ENCODE data around the gene LRRN3. TPM values are rescaled to one million over a fixed set of nuclear protein-coding genes. Genes with fewer than 3 reads are reported as not detected.

The LRRN3 gene
- total and polyA plus RNA-seq, 2 of the 8 experiments (the other 6 are each of a cell fraction or from before 2014, with no cell fraction given) = 0.20 to 0.32 TPM

DNA sequence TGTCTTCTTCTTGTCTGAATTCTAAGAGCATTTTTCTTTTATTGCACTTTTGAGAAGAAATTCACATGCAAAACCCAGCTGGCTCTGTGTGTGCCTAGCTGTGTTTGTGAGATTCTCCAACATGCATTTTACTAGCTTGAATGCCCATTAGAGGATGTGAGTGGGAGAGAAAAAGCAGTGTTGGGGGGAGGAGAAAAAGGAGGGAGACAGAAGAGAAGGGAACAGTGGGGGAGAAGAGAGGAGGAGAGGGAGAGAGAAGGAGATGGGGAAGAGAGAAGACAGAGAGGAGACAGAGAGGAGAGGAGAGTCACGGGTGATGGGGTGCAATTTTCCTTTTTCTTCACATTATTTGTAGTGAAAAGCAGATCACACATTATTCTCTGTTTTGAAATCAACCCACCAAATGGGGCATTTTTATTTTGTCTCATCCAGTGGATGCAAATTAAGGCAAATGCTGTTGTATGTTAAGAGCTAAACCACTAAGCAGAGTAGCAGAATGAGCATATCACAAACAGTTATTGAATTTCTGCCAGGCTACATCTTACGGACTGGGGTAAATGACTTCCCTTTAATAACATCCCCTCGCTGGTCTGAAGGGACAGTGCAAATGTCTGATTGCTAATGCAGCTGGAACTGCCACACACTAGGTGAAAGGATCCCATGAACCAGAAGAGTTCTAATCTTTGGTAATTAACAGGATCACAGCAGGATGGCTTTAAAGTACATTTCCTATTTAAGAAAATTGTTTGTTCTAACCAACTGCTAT, 849 bp downstream of the LRRN3 start (continued):
- TF ChIP-seq, protein P1, sequence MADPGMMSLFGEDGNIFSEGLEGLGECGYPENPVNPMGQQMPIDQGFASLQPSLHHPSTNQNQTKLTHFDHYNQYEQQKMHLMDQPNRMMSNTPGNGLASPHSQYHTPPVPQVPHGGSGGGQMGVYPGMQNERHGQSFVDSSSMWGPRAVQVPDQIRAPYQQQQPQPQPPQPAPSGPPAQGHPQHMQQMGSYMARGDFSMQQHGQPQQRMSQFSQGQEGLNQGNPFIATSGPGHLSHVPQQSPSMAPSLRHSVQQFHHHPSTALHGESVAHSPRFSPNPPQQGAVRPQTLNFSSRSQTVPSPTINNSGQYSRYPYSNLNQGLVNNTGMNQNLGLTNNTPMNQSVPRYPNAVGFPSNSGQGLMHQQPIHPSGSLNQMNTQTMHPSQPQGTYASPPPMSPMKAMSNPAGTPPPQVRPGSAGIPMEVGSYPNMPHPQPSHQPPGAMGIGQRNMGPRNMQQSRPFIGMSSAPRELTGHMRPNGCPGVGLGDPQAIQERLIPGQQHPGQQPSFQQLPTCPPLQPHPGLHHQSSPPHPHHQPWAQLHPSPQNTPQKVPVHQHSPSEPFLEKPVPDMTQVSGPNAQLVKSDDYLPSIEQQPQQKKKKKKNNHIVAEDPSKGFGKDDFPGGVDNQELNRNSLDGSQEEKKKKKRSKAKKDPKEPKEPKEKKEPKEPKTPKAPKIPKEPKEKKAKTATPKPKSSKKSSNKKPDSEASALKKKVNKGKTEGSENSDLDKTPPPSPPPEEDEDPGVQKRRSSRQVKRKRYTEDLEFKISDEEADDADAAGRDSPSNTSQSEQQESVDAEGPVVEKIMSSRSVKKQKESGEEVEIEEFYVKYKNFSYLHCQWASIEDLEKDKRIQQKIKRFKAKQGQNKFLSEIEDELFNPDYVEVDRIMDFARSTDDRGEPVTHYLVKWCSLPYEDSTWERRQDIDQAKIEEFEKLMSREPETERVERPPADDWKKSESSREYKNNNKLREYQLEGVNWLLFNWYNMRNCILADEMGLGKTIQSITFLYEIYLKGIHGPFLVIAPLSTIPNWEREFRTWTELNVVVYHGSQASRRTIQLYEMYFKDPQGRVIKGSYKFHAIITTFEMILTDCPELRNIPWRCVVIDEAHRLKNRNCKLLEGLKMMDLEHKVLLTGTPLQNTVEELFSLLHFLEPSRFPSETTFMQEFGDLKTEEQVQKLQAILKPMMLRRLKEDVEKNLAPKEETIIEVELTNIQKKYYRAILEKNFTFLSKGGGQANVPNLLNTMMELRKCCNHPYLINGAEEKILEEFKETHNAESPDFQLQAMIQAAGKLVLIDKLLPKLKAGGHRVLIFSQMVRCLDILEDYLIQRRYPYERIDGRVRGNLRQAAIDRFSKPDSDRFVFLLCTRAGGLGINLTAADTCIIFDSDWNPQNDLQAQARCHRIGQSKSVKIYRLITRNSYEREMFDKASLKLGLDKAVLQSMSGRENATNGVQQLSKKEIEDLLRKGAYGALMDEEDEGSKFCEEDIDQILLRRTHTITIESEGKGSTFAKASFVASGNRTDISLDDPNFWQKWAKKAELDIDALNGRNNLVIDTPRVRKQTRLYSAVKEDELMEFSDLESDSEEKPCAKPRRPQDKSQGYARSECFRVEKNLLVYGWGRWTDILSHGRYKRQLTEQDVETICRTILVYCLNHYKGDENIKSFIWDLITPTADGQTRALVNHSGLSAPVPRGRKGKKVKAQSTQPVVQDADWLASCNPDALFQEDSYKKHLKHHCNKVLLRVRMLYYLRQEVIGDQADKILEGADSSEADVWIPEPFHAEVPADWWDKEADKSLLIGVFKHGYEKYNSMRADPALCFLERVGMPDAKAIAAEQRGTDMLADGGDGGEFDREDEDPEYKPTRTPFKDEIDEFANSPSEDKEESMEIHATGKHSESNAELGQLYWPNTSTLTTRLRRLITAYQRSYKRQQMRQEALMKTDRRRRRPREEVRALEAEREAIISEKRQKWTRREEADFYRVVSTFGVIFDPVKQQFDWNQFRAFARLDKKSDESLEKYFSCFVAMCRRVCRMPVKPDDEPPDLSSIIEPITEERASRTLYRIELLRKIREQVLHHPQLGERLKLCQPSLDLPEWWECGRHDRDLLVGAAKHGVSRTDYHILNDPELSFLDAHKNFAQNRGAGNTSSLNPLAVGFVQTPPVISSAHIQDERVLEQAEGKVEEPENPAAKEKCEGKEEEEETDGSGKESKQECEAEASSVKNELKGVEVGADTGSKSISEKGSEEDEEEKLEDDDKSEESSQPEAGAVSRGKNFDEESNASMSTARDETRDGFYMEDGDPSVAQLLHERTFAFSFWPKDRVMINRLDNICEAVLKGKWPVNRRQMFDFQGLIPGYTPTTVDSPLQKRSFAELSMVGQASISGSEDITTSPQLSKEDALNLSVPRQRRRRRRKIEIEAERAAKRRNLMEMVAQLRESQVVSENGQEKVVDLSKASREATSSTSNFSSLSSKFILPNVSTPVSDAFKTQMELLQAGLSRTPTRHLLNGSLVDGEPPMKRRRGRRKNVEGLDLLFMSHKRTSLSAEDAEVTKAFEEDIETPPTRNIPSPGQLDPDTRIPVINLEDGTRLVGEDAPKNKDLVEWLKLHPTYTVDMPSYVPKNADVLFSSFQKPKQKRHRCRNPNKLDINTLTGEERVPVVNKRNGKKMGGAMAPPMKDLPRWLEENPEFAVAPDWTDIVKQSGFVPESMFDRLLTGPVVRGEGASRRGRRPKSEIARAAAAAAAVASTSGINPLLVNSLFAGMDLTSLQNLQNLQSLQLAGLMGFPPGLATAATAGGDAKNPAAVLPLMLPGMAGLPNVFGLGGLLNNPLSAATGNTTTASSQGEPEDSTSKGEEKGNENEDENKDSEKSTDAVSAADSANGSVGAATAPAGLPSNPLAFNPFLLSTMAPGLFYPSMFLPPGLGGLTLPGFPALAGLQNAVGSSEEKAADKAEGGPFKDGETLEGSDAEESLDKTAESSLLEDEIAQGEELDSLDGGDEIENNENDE (IDR thresholded peaks at IDR 0.05; ENCODE audit: insufficient replicate concordance, low read length) = no peak
- TF ChIP-seq SP2 (IDR thresholded peaks at IDR 0.05; ENCODE audit: low read length) (no peak), POLR2A (IDR thresholded peaks at IDR 0.05; ENCODE audit: control extremely low read depth in 1 of 2, low read depth in 2 of 2, low read length in 2 of 2) (no peak), SIN3A (conservative IDR thresholded peaks at IDR 0.05 in 1 of 2, IDR thresholded peaks at IDR 0.05 in 1 of 2; ENCODE audit: low read depth in 1 of 2, low read length in 2 of 2) (no peak), EGR1 (IDR thresholded peaks at IDR 0.05; ENCODE audit: borderline replicate concordance, low read depth, low read length) (no peak), HDAC6 (IDR thresholded peaks at IDR 0.05; ENCODE audit: low read depth, low read length) (no peak), NANOG (IDR thresholded peaks at IDR 0.05; ENCODE audit: insufficient read depth, low read depth, low read length, poor library complexity, severe bottlenecking) (no peak), JUND (IDR thresholded peaks at IDR 0.05; ENCODE audit: low read length) (no peak)
- TF ChIP-seq, protein P2, sequence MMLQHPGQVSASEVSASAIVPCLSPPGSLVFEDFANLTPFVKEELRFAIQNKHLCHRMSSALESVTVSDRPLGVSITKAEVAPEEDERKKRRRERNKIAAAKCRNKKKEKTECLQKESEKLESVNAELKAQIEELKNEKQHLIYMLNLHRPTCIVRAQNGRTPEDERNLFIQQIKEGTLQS (IDR thresholded peaks at IDR 0.05; ENCODE audit: insufficient read depth, low read depth, low read length) = no peak

Data from H1 (cell line).